C4-2B (cell line): ENCODE measurements around the gene HLA-C.
A peak's percentile ranks its signal among the peaks of the same experiment; 100 is the strongest.

Experiments used
- H3K27ac ChIP-seq: fragments of 450-650 bp; 2 replicates; pipeline ENCODE4 v1.5.1; 2017
- CTCF ChIP-seq: fragments of 450-650 bp; conservative IDR thresholded peaks from 2 replicates; pipeline ENCODE4 v1.5.1; 2017; ENCODE audit warnings: mild to moderate bottlenecking
- ZFX ChIP-seq: fragments of 450-650 bp; IDR thresholded peaks from 2 replicates; pipeline ENCODE4 v1.6.1; 2017

The HLA-C gene

DNA sequence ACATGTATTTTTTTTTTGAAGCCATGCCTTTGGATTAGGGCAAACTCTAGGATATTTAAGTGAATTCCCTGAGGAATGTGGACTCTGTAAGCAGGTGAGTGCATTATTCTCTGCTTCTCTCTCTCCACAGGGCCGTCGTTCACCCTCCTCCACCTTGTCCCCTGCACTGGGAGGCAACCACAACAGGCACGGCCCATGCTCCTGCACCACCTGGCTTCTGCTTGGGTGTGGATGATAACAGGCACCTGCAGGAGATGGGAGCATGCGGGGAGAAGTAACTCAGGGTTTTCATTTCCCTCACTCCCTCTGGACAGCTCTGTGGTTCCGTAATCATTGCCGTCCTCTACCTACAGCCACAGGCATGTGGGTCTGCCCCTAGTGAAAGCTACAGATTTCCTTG lies 43.4 kb downstream of the HLA-C start:
- TF ChIP-seq CTCF: no peak
- no peak for TF ChIP-seq ZFX
- H3K27ac ChIP-seq: no peak overlapping the region

DNA sequence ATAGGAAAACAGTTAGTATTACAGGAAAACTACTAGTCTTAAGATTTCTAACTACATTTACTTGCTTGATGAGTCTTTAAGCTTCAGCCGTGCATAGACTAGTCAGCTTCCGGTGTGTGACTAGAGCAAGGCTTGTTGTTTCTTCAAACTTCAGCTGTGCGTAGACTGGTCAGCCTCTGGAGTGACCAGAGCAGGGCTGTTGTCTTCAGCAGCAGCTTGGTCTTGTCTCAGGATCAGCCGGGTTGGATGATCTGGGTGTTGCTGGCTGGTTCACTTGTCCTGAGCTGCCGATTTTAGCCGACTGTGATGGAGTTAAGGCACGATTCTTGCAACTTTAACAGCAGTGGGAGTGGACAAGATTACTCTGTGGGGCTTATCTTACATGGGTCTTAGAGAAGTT lies 44.7 kb downstream of the HLA-C start:
- no peak for TF ChIP-seq ZFX
- no peak overlapping the region for H3K27ac ChIP-seq

GRCh38 chr6:31225735-31226134 lies 46.2 kb downstream of the HLA-C start:
- H3K27ac ChIP-seq: peak overlapping the region; percentile 39
- no peak for TF ChIP-seq ZFX
- TF ChIP-seq CTCF: no peak

GRCh38 chr6:31222496-31222895 lies 49.4 kb downstream of the HLA-C start:
- H3K27ac ChIP-seq: no peak overlapping the region
- TF ChIP-seq ZFX (no peak), CTCF (no peak)
